Measurements from ENCODE around the gene FBXL17.

Gene FBXL17

GRCh38 chr5:108280960-108281569 lies 100.8 kb downstream of the FBXL17 start:
- ChIA-PET CTCF (no interaction called here), POLR2A (no interaction called here)
- H3K4me1 ChIP-seq (ENCODE audit: control insufficient read depth, insufficient read depth, low read length), result no peaks in the 10 kb centered on the region
- TF ChIP-seq ZBTB21 (tag by site-specific recombination; IDR thresholded peaks at IDR 0.05) (no peak), ZNF248 (tag by site-specific recombination; IDR thresholded peaks at IDR 0.05) (no peak), ZNF654 (tag by site-specific recombination; IDR thresholded peaks at IDR 0.05; ENCODE audit: low read depth) (no peak), ZNF76 (tag by site-specific recombination; IDR thresholded peaks at IDR 0.05; ENCODE audit: borderline replicate concordance, low read depth) (no peak), ZNF555 (tag by site-specific recombination; conservative IDR thresholded peaks at IDR 0.05) (no peak), ZBTB1 (tag by site-specific recombination; IDR thresholded peaks at IDR 0.05) (no peak), ZIC2 (tag by site-specific recombination; IDR thresholded peaks at IDR 0.05) (no peak), ZNF394 (tag by site-specific recombination; IDR thresholded peaks at IDR 0.05; ENCODE audit: borderline replicate concordance) (no peak), ZNF239 (tag by site-specific recombination; IDR thresholded peaks at IDR 0.05) (no peak), ZNF670 (tag by site-specific recombination; IDR thresholded peaks at IDR 0.05; ENCODE audit: low read depth) (no peak), SP7 (tag by site-specific recombination; IDR thresholded peaks at IDR 0.05) (no peak), ZNF677 (tag by site-specific recombination; IDR thresholded peaks at IDR 0.05) (no peak), ZNF610 (tag by site-specific recombination; IDR thresholded peaks at IDR 0.05; ENCODE audit: borderline replicate concordance) (no peak), KLF8 (tag by site-specific recombination; IDR thresholded peaks at IDR 0.05) (no peak), ZSCAN30 (tag by site-specific recombination; IDR thresholded peaks at IDR 0.05) (no peak), ZNF175 (tag by site-specific recombination; IDR thresholded peaks at IDR 0.05) (no peak), ZNF132 (tag by site-specific recombination; IDR thresholded peaks at IDR 0.05; ENCODE audit: borderline replicate concordance) (no peak)
- TF ChIP-seq, protein P1, sequence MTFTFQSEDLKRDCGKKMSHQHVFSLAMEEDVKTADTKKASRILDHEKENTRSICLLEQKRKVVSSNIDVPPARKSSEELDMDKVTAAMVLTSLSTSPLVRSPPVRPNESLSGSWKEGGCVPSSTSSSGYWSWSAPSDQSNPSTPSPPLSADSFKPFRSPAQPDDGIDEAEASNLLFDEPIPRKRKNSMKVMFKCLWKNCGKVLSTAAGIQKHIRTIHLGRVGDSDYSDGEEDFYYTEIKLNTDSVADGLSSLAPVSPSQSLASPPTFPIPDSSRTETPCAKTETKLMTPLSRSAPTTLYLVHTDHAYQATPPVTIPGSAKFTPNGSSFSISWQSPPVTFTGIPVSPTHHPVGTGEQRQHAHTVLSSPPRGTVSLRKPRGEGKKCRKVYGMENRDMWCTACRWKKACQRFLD (tag by site-specific recombination; IDR thresholded peaks at IDR 0.05), result no peak
- H3K36me3 ChIP-seq (ENCODE audit: control insufficient read depth in 2 of 2, insufficient read depth in 1 of 2, low read length in 2 of 2), result no peaks in the 10 kb centered on the region
- H3K4me3 ChIP-seq (ENCODE audit: low read depth, low read length), result no peak overlapping the region
- no peaks in the 10 kb centered on the region for H3K9me3 ChIP-seq (ENCODE audit: control insufficient read depth, insufficient read depth, low read depth, low read length)
- H3K27ac ChIP-seq (ENCODE audit: extremely low read depth, low read depth, low read length), result no peak overlapping the region

DNA sequence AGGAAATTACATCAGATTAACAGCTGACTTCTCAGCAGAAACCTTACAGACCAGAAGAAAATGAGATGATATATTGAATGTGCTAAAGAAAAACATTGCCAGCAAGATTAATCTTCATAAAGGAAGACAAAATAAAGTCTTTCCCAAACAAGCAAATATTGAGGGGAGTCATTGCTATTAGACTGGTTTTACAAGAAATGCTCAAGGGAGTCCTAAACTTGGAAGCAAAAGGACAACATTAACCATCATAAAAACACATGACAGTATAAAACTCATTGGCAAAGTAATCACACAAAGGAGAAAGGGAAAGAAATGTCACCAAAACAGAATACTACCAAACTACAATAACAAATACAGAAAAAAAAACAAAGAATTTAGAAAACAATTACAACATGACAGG lies 101.7 kb downstream of the FBXL17 start:
- TF ChIP-seq, protein P2, sequence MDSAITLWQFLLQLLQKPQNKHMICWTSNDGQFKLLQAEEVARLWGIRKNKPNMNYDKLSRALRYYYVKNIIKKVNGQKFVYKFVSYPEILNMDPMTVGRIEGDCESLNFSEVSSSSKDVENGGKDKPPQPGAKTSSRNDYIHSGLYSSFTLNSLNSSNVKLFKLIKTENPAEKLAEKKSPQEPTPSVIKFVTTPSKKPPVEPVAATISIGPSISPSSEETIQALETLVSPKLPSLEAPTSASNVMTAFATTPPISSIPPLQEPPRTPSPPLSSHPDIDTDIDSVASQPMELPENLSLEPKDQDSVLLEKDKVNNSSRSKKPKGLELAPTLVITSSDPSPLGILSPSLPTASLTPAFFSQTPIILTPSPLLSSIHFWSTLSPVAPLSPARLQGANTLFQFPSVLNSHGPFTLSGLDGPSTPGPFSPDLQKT (IDR thresholded peaks at IDR 0.05; ENCODE audit: borderline replicate concordance, low read depth, low read length), result no peak
- TF ChIP-seq FEZF1 (tag by site-specific recombination; IDR thresholded peaks at IDR 0.05) (peak; percentile 40; the same call in 1 of the 2 replicates), ZNF266 (tag by site-specific recombination; IDR thresholded peaks at IDR 0.05; ENCODE audit: low read depth) (no peak)
- TF ChIP-seq, protein P3, sequence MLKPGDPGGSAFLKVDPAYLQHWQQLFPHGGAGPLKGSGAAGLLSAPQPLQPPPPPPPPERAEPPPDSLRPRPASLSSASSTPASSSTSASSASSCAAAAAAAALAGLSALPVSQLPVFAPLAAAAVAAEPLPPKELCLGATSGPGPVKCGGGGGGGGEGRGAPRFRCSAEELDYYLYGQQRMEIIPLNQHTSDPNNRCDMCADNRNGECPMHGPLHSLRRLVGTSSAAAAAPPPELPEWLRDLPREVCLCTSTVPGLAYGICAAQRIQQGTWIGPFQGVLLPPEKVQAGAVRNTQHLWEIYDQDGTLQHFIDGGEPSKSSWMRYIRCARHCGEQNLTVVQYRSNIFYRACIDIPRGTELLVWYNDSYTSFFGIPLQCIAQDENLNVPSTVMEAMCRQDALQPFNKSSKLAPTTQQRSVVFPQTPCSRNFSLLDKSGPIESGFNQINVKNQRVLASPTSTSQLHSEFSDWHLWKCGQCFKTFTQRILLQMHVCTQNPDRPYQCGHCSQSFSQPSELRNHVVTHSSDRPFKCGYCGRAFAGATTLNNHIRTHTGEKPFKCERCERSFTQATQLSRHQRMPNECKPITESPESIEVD (tag by site-specific recombination; IDR thresholded peaks at IDR 0.05), result peak; percentile 43; the same call in 1 of the 2 replicates
- H3K4me3 ChIP-seq (ENCODE audit: low read depth, low read length), result no peak overlapping the region
- H3K9me3 ChIP-seq (ENCODE audit: control insufficient read depth, insufficient read depth, low read depth, low read length), result no peaks in the 10 kb centered on the region
- ChIA-PET POLR2A (no interaction called here), CTCF (no interaction called here)
- H3K4me1 ChIP-seq (ENCODE audit: control insufficient read depth, insufficient read depth, low read length), result no peaks in the 10 kb centered on the region
- no peak overlapping the region for H3K27ac ChIP-seq (ENCODE audit: extremely low read depth, low read depth, low read length)
- H3K36me3 ChIP-seq (ENCODE audit: control insufficient read depth in 2 of 2, insufficient read depth in 1 of 2, low read length in 2 of 2), result no peaks in the 10 kb centered on the region
